GM18907 (cell line): ENCODE measurements around the gene LAMC3.
"Not testable (repeated sequence)": the region's sequence is repeated elsewhere in the genome, so short reads cannot be mapped to it uniquely, and the experiment has no call there.

Experiments used
- ATAC-seq: cut with Tn5 transposase; IDR thresholded peaks from one replicate; pipeline ENCODE4 v1.9.1; 2021; ENCODE audit warnings: mild to moderate bottlenecking, moderate library complexity; ENCODE audit not compliant: unreplicated experiment

The LAMC3 gene

DNA sequence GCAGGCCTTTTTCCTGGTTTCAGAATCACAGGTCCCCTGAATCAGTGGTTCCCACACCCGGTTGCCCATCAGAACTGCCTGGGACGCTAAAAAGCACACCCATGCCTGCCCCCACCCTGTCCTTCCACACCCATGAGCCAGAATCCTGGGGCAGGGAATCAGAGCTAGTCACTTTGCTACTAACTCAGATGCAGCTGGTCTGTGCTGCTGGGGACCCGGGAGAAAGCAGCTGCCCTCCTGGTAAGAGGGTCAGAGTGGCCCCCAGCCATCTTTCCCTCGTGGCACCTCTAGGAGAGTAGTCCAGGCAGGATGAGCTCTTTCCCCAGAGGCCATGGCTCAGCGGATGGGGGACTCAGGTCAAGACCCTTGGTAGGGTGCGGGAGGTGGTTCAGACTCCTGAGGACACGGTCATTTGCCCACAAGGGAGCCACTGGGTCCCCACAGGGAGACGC lies 105.1 kb downstream of the LAMC3 start:
- no peak for ATAC-seq

DNA sequence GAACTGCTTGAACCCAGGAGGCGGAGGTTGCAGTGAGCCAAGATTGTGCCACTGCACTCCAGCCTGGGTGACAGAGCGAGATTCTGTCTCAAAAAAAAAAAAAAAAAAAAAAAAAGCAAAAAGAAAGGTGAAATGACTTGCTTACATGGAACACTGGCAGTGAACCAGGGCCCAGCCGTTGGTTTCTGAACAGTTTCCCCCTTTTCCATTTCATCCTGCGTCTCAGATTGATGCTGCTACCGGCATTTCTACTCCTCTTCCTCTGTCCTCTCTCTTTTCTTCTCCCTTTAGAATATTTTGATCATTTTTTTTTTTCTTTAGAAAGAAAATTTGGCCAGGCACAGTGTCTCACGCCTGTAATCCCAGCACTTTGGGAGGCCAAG lies 106.4 kb downstream of the LAMC3 start:
- ATAC-seq: not testable (repeated sequence)

DNA sequence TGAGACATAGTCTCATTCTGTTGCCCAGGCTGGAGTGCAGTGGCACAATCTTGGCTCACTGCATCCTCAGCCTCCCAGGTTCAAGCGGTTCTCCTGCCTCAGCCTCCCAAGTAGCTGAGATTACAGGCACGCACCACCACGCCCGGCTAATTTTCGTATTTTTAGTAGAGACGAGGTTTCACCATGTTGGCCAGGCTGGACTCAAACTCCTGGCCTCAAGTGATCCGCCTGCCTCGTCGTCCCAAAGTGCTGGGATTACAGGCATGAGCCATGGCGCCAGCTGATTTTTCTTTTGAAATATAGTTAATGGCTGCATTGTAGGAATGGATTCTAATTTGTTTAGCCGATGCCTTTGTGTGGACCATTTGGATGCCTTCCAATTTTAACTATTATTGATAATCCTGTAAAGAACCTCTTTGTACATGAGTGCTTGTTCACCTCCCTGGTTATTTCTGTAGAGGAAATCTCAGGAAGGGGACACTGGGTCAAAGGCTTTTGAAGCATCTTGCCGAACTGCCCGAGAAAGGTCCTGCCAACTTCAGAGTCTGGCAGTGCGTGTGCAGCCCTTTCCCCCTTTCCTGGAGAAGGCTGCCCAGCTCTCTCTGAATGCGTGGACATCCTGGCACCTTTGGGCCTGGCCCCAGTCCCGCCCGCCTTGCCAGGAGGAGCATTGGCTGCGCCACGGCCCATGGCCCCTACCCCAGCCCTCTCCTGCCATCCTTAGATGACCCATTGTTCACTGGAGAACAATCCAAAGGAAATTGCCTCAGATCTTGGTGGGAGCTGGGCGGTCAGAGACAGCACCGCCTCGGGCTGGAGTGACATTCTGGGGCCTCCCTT lies 107.5 kb downstream of the LAMC3 start:
- ATAC-seq: no peak

DNA sequence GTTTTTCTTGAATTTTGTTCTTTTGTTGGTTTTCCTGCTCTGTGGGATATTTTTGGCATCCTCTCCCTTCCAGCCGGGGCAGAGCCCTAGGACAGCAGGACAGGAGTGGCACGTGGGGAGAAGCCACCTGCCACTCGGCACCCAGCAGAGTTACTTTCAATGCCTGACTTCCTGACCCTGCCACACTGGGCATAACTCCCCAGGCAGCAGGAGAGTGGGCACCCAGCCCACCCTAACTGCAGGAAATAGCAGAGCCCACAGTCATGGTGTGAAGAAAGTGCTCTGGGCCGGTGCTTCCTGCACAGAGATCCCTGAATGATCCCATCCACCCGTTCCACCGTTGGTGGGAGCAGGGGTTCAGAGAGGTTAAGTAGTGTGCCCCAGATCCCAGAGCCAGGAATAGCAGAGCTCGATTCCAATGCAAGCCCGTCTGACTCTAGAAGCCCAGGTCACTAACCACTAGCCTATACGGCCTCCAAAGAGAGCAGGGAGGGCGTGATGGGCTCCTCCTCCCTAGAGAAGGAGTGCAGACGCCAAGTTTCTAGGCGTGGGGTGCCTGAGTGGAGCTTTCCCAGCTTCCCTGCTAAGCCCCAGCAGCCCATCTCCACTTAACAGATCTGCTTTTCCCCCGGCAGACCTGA lies 108.3 kb downstream of the LAMC3 start:
- no peak for ATAC-seq

DNA sequence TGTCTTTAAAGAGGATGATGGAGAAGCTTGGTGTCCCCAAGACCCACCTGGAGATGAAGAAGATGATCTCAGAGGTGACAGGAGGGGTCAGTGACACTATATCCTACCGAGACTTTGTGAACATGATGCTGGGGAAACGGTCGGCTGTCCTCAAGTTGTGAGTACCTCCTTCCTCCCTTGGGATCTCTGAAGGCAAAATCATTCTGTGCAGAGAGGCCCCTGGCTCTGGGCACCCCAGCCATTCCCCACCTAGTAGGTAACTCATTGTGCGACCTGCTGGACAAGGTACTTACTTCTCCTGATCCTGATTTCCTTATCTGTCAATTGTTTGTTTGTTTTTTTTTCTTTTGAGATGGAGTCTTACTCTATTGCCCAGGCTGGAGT lies 108.8 kb downstream of the LAMC3 start:
- ATAC-seq: no peak

DNA sequence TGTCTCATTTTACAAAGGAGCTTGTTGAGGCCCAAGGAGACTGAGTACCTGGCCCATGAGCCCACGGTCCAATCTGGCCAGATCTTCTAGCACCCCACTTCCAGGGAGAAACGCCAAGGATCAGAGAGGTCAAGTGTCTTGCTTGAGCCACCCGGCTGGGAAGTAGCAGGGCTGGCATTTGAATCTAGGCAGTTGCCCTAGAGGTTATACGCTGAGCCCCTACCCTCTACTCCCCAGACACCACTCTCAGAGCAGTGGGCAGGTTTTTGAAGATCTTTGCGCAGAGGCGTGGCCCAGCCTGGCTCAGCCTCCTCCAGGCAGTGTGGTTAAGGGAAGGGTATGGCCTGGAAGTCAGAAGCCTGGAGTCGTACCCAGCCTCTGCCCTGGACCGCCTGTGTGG lies 110.6 kb downstream of the LAMC3 start:
- ATAC-seq: no peak

DNA sequence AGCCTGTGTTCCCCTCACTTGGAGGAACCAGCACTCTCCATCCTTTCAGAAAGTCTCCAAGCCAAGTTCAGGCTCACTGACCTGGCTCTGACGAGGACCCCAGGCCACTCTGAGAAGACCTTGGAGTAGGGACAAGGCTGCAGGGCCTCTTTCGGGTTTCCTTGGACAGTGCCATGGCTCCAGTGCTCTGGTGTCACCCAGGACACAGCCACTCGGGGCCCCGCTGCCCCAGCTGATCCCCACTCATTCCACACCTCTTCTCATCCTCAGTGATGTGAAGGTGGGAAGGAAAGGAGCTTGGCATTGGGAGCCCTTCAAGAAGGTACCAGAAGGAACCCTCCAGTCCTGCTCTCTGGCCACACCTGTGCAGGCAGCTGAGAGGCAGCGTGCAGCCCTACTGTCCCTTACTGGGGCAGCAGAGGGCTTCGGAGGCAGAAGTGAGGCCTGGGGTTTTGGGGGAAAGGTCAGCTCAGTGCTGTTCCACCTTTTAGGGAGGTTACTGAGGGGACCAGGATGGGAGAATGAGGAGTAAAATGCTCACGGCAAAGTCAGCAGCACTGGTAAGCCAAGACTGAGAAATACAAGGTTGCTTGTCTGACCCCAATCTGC lies 111.8 kb downstream of the LAMC3 start:
- no peak for ATAC-seq

DNA sequence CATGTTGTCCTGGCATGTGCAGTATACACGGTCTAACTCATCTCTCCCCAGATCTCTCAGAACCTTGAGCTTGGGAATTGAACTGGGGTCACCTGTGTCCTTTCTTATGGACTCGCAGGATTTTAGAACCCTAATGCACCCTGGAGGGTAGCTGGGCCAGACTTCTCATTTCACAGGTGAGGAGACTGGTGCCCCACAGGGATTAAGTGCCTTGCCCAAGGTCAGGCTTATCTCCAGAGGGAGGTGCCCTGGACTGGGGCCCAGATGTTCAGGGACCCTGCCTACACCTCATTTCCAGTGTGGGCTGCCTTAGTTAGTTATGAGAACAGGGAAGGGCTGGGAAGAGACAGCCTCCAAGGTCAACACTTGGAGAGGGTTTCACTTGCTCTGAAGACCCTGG lies 112.4 kb downstream of the LAMC3 start:
- no peak for ATAC-seq

DNA sequence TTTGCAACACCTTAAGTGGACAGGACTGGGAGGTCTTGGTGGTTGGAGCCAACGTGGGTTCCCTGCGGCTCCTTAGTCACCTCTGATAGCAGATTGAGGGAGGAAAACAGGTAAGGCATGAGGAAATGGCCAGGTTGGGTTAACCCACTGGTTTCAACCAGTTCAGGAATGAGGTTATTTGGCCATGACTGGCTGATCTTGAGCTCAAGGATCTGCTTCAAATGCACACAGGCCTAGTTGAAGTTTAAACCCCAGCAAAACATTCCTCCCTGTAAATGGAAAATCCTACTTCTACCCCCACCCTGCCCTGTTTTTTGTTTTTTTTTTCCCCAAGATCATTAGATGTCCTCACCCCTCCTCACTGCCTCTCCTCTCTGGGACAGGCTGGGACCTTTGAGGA lies 113.2 kb downstream of the LAMC3 start:
- no peak for ATAC-seq

DNA sequence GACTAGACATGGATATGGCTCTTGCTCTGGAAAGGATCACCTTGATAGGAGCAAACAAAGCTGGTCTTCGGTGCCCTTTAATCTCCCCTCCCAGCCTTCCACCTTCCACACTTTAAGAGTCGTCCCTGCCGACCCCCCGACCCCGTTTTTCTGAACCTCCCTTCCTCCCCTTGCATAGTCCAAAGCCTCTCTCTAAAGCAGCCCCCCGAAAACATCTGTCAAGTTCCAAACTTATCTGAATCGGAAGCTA lies 116.0 kb downstream of the LAMC3 start:
- ATAC-seq: no peak

DNA sequence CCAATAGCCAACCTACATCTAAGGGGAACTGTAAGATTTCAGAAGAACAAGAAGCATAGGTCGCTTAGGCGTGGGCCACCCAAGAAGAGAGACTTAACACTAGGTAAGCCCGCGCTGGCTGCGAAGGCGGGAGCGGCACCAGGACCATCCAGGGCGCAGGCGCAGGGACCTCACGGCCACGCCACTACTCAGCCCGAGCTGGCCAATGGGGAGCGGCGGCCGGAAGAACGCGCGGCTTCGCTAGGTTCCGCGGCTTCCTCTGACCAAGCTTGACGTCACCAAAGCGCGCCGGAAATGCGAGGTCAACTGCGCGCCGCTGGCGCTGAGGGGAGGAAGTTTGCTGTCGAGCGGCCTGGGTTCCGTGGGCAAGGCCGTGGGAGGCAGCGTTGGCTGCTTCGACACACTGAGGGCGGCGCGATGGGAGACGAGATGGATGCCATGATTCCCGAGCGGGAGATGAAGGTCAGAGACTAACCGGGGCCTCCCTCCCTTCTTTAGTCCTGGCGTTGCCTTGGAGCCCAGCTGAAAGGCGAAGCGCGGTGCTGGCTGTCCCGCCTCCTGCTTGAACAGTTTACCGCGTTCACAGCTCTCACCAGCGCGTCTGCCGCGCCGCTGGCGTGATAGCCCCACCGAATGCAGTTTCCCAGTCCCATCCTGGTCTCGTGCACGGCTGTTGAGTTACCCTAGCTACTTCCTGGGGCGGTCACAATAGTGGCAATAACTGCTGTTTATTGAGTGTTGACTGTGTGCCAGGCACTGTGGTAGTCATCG lies 116.5 kb downstream of the LAMC3 start, which contains the start of gene NUP214:
Gene NUP214 (plus strand): TSS at position 299 of the 771 bp plus-strand sequence. CDS start 119 bp downstream, at position 418.
- ATAC-seq: peak; percentile 94

DNA sequence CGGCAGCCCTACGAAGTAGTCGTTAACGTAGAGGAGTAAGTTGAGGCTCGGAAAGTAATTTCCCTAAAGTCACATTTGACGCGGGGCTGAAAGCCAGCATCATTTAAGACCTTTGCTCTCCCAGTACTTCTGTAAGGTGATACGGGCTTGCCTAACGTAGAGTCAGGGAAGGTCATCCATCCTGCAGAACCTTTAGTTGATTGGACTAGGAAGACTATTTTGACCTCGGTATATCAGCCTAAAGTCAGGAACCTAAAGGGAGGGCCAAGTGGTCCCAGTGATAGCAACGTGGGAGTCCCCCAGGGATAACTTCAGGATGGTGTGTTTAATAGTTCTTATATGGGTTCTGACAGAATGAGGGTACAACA lies 117.1 kb downstream of the LAMC3 start:
- ATAC-seq: peak; percentile 1

DNA sequence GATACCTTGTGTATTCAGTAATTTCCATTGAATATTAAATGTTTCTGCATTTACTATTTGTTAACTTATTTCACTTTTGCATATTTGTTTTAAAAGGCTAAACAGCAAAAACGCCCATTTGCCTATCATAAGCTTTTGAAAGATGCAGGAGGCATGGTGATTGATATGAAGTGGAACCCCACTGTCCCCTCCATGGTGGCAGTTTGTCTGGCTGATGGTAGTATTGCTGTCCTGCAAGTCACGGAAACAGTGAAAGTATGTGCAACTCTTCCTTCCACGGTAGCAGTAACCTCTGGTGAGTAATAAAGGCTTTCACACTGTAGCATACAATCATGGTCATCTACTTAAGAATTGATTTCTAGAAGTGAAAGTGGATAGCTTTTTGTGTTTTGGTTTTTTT lies 120.2 kb downstream of the LAMC3 start:
- ATAC-seq: no peak

DNA sequence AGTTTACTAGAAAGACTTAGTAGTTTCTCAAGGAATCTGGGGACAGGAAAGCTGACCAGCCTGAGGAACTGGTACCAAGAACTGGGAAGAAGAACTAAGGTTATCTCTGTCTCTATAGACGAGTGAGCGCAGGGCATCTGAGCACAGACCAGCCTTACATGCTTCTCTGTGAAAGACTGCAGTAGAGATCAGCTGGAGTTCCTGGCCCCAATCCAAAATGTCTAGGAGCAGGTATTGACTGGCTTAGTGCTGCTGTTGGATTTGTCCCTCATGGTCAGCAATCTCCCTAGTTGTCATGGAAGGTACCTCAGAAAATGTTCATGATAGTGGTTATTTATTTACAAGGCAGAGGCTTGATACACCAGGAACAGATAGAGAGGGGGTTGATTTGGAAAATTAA lies 129.7 kb downstream of the LAMC3 start:
- no peak for ATAC-seq

DNA sequence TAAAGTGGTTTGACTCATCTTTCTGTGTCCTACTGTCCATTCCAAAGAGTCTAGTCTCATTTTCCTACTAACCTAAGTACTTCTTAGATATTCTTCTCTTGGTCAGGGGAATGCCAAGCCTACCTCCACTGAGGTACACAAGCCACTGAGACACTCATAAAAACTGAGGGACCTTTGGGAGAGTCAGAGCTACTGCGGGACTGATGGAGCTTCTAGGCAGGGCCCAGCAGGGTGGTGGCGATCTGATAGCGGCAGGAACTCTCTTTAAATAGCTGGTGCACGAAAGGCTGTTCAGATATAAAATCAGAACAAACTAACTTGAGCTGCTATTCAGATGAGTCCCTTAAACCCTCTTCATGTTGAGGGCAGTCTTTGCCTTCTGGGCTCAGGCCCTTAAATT lies 131.1 kb downstream of the LAMC3 start:
- ATAC-seq: no peak

DNA sequence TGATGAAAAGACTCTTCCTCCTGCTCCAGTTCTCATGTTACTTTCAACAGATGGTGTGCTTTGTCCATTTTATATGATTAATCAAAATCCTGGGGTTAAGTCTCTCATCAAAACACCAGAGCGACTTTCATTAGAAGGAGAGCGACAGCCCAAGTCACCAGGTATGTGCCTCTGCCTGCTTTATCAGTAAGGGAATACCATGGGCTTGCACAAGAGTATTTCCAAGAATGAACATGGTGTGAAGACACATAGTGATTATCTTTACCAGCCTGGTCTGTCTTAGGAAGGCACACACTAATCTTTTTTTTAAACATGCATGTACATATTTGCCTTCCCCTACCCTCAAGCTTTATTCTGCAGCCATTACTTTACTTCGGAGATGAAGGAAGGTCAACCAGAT lies 131.6 kb downstream of the LAMC3 start:
- no peak for ATAC-seq

DNA sequence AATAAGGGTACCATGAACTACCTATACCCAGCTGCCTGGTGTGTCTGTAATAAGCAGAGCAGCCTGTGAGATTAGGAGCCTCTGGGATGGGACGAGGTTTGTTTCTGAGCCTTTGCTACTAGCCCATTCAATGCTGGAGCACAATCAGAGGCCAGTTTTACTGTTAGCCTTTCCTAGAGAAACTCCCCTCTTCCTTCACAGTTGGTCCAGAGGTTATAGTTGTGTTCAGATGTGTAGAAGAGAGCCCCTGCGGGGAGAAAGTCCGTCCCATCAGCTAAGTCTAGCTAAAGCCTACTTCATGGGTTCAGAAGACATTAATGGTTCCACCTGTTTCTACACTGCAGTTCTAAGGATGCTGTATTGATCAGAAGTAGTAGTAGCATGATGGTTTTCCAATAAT lies 133.2 kb downstream of the LAMC3 start:
- ATAC-seq: no peak
